GM18520 (cell line): ENCODE data around the gene MUSTN1.

Experiments
- ATAC-seq: cut with Tn5 transposase; IDR thresholded peaks from one replicate; pipeline ENCODE4 v1.9.1; 2021; ENCODE audit not compliant: unreplicated experiment

Gene MUSTN1

GRCh38 chr3:52809662-52810377, 25.0 kb downstream of the MUSTN1 start:
- ATAC-seq, result no peak

GRCh38 chr3:52809149-52809548, 25.7 kb downstream of the MUSTN1 start:
- no peak for ATAC-seq

GRCh38 chr3:52805270-52806039, 29.4 kb downstream of the MUSTN1 start:
- no peak for ATAC-seq

- no peak for ATAC-seq
Observed at GRCh38 chr3:52801839-52802238, 33.0 kb downstream of the MUSTN1 start.

GRCh38 chr3:52800079-52800478, 34.7 kb downstream of the MUSTN1 start:
- no peak for ATAC-seq

- no peak for ATAC-seq
Observed at GRCh38 chr3:52798978-52799476, 35.8 kb downstream of the MUSTN1 start.

- no peak for ATAC-seq
Observed at GRCh38 chr3:52798376-52798977, 36.3 kb downstream of the MUSTN1 start.

- ATAC-seq, result no peak
Observed at GRCh38 chr3:52796411-52796810, 38.4 kb downstream of the MUSTN1 start.

GRCh38 chr3:52795298-52795900, 39.4 kb downstream of the MUSTN1 start:
- no peak for ATAC-seq

GRCh38 chr3:52794612-52795099, 40.2 kb downstream of the MUSTN1 start, which contains the start of gene ITIH3:
Gene ITIH3, plus strand, starts transcription at chr3:52794796. Its CDS starts 8 bp downstream, at chr3:52794804.
- ATAC-seq, result no peak

- ATAC-seq, result no peak
Observed at GRCh38 chr3:52793702-52794611, 40.9 kb downstream of the MUSTN1 start.

GRCh38 chr3:52792961-52793695, 41.7 kb downstream of the MUSTN1 start:
- no peak for ATAC-seq

GRCh38 chr3:52792413-52792812, 42.4 kb downstream of the MUSTN1 start:
- no peak for ATAC-seq

GRCh38 chr3:52791928-52792327, 42.9 kb downstream of the MUSTN1 start:
- ATAC-seq, result no peak

GRCh38 chr3:52791366-52791765, 43.5 kb downstream of the MUSTN1 start:
- no peak for ATAC-seq

GRCh38 chr3:52790741-52791140, 44.1 kb downstream of the MUSTN1 start:
- ATAC-seq, result no peak

- ATAC-seq, result no peak
Observed at GRCh38 chr3:52790337-52790736, 44.5 kb downstream of the MUSTN1 start.

GRCh38 chr3:52789746-52790040, 45.1 kb downstream of the MUSTN1 start:
- no peak for ATAC-seq

- ATAC-seq, result no peak
Observed at GRCh38 chr3:52788890-52789745, 45.7 kb downstream of the MUSTN1 start.
